Head of caudate nucleus (tissue), 42 donors: ENCODE measurements around the gene CLOCK.

Source experiments
- DNase-seq, 42 donors: peaks; one replicate each; pipeline versions ENCODE4 v3.0.0 to v3.0.0-alpha.2; 2020 to 2021; ENCODE audit warnings: mixed read lengths in 7 of 42
- intact Hi-C: fragments of 100-400 bp; cut with DNase I; formaldehyde crosslinking; loops from one replicate; pipeline ENCODE4 v1.15.0; 2022

CLOCK gene

GRCh38 chr4:55503169-55503568, 43.5 kb downstream of the CLOCK start:
- DNase-seq: no peak
- intact Hi-C loops: no loop called here

GRCh38 chr4:55500072-55500471, 46.6 kb downstream of the CLOCK start:
- intact Hi-C loops: no loop called here
- no peak for DNase-seq

DNA sequence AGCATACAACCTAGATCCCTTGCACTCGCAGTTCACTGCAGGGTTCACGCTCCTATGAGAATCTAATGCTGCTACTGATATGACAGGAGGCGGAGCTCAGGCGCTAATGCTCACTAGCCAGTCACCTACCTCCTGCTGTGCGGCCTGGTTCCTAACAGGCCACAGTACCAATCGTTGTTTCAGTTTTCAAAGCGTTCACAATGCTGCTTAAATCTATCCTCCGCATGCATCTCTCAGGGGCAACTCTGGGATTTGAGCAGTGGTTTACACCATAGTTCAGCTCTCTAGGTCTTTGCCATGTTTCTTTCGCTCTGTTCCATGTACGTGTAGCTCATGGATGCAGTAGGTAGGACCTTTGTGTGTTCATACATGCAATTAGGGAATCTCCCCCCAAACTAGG, 47.2 kb downstream of the CLOCK start:
- intact Hi-C loops: no loop called here
- no peak for DNase-seq

- no peak for DNase-seq
- intact Hi-C loops: no loop called here
These were observed 48.7 kb downstream of the CLOCK start for GRCh38 chr4:55498051-55498450.

GRCh38 chr4:55491486-55491885, 55.2 kb downstream of the CLOCK start:
- intact Hi-C loops: no loop called here
- no peak for DNase-seq

DNA sequence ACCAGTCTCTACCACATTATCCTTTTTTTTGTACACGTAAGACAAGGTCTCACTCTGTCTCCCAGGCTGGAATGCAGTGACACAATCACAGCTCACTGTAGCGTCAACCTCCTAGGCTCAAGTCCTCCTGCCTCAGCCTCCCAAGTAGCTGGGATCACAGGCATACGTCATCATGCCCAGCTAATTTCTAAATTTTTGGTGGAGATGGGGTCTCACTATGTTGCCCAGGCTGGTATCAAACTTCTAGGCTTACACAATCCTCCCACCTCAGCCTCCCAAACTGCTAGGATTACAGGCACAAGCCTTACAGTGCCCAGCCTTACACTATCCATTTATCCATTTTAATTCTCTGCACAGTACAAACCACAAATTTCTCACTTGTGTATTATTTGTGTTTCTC, 58.0 kb downstream of the CLOCK start:
- intact Hi-C loops: no loop called here
- DNase-seq: no peak

DNA sequence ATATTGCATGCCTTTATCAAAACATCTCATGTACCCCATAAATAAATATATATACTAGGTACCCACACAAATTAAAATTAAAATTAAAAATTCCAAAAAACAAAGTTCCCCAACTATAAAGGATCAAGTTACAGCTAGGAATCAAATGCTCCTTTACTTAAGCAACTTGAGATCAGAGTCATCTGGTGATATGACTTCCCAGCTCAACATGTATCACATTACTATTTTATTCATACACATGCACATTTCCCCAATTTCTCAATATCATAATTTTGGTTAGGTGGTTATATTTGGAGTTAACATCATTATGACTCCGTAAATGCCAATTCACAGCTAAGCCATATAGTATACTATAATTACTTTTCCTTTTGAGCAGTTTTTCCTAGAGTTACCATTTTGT, 60.9 kb downstream of the CLOCK start:
- DNase-seq: no peak
- intact Hi-C loops: no loop called here

GRCh38 chr4:55483315-55483714, 63.4 kb downstream of the CLOCK start:
- no peak for DNase-seq
- intact Hi-C loops: no loop called here

- intact Hi-C loops: no loop called here
- no peak for DNase-seq
These were observed 71.1 kb downstream of the CLOCK start for GRCh38 chr4:55475394-55476243.

GRCh38 chr4:55469979-55470378, 76.7 kb downstream of the CLOCK start:
- intact Hi-C loops: no loop called here
- DNase-seq: no peak

DNA sequence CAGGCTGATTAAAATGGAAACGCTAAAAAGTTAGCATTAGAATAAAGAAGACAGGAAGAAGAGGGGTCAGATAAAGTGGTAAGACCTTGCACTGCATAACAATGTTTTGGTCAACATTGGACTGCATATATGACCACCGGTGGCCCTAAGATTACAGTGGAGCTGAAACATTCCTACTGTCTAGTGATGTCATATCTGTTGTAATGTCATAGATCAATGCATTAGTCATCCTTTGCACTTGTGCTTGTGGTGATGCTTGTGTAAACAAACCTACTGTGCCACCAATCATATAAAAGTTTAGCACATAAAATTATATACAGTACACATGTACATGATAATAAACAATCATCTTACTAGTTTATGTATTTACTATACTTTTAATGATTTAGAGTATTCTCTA, 78.0 kb downstream of the CLOCK start:
- DNase-seq: no peak
- intact Hi-C loops: no loop called here

DNA sequence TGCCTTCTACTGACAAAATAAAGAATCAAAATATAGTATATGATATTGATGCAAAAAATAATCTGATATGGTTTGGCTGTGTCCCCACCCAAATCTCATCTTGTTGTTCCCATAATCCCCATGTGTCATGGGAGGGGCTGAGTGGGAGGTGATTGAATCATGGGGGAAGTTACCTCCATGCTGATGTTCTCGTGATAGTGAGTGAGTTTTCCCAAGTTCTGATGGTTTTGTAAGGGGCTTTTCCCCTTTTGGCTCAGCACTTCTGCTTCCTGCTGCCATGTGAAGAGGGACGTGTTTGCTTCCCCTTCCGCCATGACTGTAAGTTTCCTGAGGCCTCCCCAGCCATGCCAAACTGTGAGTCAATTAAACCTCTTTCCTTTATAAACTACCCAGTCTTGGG, 80.7 kb downstream of the CLOCK start:
- intact Hi-C loops: no loop called here
- DNase-seq: no peak

GRCh38 chr4:55458611-55459010, 88.1 kb downstream of the CLOCK start:
- DNase-seq: no peak
- intact Hi-C loops: no loop called here

GRCh38 chr4:55458164-55458563, 88.5 kb downstream of the CLOCK start:
- intact Hi-C loops: no loop called here
- DNase-seq: no peak

- intact Hi-C loops: no loop called here
- DNase-seq: no peak
These were observed 96.1 kb downstream of the CLOCK start for GRCh38 chr4:55450566-55450965.

DNA sequence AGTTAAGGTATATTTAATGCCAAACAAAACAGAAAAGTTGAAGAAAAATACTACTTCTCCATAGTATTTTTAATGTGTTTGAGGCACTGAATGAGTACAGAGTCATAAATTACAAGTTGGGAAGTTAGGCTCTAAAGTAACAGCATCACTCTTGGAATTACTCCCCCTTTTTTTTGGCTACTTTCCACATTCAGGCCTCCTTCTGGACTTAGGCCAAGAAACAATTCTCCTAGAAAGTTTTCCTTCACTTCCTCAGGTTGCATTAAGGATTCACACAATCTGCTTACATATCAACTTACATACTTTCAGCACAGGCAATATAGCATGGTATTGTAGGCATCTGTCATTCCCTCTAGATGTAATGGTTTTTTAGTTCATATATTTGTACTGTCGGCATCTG, 98.9 kb downstream of the CLOCK start:
- intact Hi-C loops: no loop called here

GRCh38 chr4:55447108-55447708, 99.5 kb downstream of the CLOCK start:
- DNase-seq: no peak
- intact Hi-C loops: no loop called here

More for the DNA sequence above, 98.9 kb downstream of the CLOCK start:
- DNase-seq: no peak

GRCh38 chr4:55446578-55446922, 100.2 kb downstream of the CLOCK start:
- no peak for DNase-seq
- intact Hi-C loops: no loop called here

- intact Hi-C loops: no loop called here
- no peak for DNase-seq
These were observed 100.7 kb downstream of the CLOCK start for GRCh38 chr4:55445921-55446577.

GRCh38 chr4:55444827-55445226, 101.9 kb downstream of the CLOCK start:
- peak in 1 of 42 donors; percentile 17 for DNase-seq
- intact Hi-C loops: no loop called here

- intact Hi-C loops: no loop called here
- no peak for DNase-seq
These were observed 104.2 kb downstream of the CLOCK start for GRCh38 chr4:55442541-55442940.
